Measurements from ENCODE around the gene PRICKLE4.

PRICKLE4 gene

DNA sequence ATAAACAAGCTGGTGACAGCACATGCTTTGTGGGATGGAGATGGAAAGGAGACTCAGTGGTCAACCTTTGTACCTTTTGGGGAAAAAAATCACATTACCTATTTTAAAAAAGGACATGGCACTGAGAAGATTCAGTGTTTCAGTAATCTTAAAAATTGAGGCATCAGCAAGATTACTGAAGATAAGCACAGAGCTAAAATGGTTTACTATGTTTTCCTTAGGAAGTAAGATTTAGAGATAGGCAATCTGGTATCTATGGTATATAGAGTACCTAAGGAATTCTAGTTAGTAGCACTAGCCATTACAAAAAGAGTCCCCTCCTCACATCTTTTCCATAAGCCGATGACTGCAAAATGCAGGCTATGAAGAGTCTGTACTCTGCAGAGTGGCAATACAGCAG, 42.6 kb downstream of the PRICKLE4 start:
- TF ChIP-seq, protein P1, sequence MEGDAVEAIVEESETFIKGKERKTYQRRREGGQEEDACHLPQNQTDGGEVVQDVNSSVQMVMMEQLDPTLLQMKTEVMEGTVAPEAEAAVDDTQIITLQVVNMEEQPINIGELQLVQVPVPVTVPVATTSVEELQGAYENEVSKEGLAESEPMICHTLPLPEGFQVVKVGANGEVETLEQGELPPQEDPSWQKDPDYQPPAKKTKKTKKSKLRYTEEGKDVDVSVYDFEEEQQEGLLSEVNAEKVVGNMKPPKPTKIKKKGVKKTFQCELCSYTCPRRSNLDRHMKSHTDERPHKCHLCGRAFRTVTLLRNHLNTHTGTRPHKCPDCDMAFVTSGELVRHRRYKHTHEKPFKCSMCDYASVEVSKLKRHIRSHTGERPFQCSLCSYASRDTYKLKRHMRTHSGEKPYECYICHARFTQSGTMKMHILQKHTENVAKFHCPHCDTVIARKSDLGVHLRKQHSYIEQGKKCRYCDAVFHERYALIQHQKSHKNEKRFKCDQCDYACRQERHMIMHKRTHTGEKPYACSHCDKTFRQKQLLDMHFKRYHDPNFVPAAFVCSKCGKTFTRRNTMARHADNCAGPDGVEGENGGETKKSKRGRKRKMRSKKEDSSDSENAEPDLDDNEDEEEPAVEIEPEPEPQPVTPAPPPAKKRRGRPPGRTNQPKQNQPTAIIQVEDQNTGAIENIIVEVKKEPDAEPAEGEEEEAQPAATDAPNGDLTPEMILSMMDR (IDR thresholded peaks at IDR 0.05; ENCODE audit: low read depth, low read length): no peak
- no peak for DNase-seq (ENCODE audit: extremely low read depth, low read depth)

GRCh38 chr6:41824571-41825569, 44.3 kb downstream of the PRICKLE4 start:
- TF ChIP-seq, protein P1 (IDR thresholded peaks at IDR 0.05; ENCODE audit: low read depth, low read length): no peak
- no peak for DNase-seq (ENCODE audit: extremely low read depth, low read depth)

DNA sequence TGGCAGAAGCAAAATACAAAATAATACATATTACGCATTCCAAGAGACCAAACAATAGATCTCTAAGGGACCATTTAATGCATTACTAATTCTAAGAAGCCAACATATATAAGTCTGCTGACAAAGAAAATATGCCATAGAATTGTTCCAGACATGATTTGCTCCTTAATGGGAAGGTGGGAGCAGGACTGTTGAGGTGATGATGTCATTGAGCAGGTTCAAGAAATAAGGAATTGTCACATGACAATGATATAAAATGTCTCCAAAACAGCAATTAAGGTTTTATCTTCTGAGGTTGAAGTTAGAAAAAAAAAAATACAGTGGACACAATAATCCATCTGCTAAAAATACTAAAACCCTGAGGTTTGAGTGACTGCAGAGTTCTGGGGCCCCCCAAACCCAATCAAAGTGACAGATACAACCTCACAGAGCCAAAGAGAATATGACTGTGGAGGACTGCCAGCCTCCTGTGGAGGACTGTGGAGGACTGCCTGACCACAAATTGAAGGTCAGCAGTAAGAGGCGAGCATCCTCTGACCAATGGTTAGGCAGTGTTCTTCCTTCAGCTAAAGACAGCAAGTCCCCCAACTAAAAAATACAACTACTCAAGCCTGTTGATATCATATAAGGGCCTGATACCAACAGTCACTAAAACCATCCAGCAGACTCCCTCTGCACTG, 45.9 kb downstream of the PRICKLE4 start:
- no peak for DNase-seq (ENCODE audit: extremely low read depth, low read depth)
- TF ChIP-seq, protein P1 (IDR thresholded peaks at IDR 0.05; ENCODE audit: low read depth, low read length): no peak

DNA sequence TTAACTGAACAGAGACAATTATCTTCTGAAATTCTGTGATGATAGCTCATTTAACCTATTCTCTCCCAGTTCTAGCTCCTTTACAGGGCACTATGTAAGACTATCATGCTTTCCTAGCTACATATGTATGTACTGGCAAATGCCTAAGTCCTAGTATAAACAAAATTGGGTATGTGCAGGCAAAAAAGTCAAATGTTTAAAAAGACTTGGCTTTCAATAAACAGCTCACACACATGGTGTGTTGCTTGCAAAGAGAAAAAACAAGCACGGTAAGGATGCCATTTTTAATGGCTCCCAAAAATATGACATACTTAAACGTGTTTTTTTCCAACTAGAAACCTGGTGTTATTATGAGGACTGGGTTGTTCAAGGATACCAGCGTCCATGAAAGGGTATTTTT, 51.7 kb downstream of the PRICKLE4 start:
- DNase-seq (ENCODE audit: extremely low read depth, low read depth): no peak
- TF ChIP-seq, protein P1 (IDR thresholded peaks at IDR 0.05; ENCODE audit: low read depth, low read length): no peak

DNA sequence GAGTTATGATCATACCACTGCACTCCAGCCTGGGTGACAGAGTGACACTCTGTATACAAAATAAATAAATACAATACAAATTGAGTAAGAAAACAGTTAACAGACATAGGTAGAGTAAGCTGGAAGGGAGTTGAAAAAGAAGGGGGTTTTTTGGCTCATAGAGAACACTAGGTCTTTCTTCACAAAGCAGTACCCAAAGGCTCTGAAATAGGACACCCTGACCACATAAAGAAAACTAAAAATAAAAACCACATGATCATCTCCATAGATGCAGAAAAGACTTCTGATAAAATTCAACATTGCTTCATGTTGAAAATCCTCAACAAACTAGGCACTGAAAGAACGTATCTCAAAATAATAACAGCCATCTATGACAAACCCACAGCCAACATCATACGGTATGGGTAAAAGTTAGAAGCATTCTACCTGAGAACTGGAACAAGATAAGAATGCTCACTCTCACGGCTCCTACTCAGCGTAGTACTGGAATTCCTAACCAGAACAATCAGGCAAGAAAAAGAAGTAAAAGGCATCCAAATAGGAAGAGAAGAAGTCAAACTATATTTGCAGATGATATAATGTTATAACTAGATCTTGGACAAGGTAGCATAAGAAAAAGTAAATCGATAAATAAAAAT, 55.6 kb downstream of the PRICKLE4 start:
- peak; percentile 1 for DNase-seq (ENCODE audit: extremely low read depth, low read depth)
- TF ChIP-seq, protein P1 (IDR thresholded peaks at IDR 0.05; ENCODE audit: low read depth, low read length): no peak

GRCh38 chr6:41836660-41837052, 56.1 kb downstream of the PRICKLE4 start:
- no peak for DNase-seq (ENCODE audit: extremely low read depth, low read depth)
- TF ChIP-seq, protein P1 (IDR thresholded peaks at IDR 0.05; ENCODE audit: low read depth, low read length): no peak
